IPS DF 6.9 (cell line): ENCODE measurements around the gene TTC28.

Experiments used
- DNase-seq: peaks from one replicate; pipeline ENCODE4 v3.0.0-alpha.2; 2013; ENCODE audit warnings: low read depth, low spot score
- H3K27ac ChIP-seq: one replicate; pipeline ENCODE4 v1.5.1; 2013; ENCODE audit warnings: low read length, control low read depth
- H3K27me3 ChIP-seq: 2 replicates; pipeline ENCODE4 v1.6.1; 2013; ENCODE audit warnings: mild to moderate bottlenecking, low read length; ENCODE audit not compliant: control insufficient read depth, insufficient read depth
- H3K36me3 ChIP-seq: 2 replicates; pipeline ENCODE4 v1.6.1; 2013; ENCODE audit warnings: low read length; ENCODE audit not compliant: control insufficient read depth, insufficient read depth
- H3K4me1 ChIP-seq: 2 replicates; pipeline ENCODE4 v1.6.1; 2013; ENCODE audit warnings: low read length; ENCODE audit not compliant: control insufficient read depth, insufficient read depth
- H3K4me3 ChIP-seq: 2 replicates; pipeline ENCODE4 v1.5.1; 2013; ENCODE audit warnings: mild to moderate bottlenecking, low read length
- H3K9me3 ChIP-seq: 2 replicates; pipeline ENCODE4 v1.6.1; 2013; ENCODE audit warnings: low read length, inconsistent platforms; ENCODE audit not compliant: control insufficient read depth, insufficient read depth
- WGBS: extraction: QIAGEN DNeasy Blood & Tissue Kit; methylation state at CpG from one replicate; pipeline ENCODE4 v1.1.7; 2013; ENCODE audit warnings: mixed read lengths, missing lambda C conversion rate; ENCODE audit not compliant: insufficient read length, insufficient coverage; 5-methylcytosine and 5-hydroxymethylcytosine counted together

The TTC28 gene

DNA sequence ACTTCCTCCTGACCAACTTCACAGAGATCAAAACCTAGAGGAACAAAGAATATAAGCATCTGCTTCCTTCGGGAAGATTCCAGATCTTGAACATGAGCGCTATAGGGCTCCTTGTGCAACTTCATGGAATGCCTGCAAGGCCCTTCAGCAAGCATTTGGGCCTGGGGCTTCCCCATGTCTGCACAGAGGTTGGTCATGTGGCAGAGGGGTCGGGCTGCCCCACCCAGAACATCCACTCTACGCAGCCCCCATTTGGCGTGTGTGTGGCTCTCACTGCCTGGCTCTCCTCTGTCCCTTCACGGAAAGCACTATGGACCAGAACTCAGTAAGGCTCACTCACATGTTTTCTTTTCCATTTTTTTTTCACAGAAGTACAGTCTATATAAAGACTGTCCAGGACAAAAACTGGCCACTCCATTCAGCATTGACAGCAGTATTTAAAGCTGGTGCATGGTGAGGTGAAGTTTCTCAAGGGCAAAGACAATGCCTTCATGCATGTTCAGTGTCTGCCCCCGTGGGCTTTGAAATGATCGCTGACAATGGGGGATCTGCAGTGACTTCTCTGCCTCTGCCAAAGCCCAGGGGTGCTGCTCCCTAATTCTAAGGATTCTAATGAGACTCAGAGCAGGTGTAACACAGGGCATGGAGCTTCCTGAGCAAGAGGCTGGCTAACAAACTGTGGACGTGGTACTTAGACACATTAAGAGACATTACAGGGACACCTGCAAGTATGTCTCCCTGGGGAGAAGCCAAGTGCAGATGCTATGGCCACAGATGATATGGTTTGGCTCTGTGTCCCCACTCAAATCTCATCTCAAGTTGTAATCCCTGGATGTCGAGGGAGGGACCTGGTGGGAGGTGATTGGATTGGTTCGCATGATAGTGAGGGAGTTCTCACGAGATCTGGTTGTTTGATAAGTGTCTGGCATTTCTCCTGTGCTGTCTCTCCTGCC is 694.0 kb downstream of the TTC28 start:
- WGBS: no CpG with 5 or more reads among the region's 12 CpGs
- no peak overlapping the region for H3K4me3 ChIP-seq
- DNase-seq: no peak
- H3K4me1 ChIP-seq: peaks cover 3% of the 10 kb centered on the region; the same call in 1 of the 2 replicates
- no peaks in the 10 kb centered on the region for H3K9me3 ChIP-seq
- H3K27ac ChIP-seq: no peak overlapping the region
- no peaks in the 10 kb centered on the region for H3K36me3 ChIP-seq
- no peaks in the 10 kb centered on the region for H3K27me3 ChIP-seq

DNA sequence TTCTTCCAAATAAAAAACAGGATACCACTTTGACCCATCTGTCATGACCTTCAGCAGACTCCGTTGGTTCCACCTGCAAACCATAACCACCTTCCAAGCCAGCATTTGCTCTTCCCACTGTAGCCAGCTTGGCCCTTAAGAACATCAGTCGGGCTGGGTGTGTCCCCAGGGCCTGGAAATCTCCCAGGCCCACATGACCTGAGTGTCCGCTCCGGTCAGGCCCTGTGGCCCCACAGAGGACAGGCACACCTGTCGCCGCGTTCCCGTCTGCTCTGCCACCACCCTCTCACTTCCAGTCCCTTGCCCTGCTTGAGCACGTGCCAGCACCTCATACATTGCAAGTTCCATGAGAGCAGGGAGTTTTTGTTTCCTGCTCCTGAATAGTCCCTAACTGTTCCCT is 694.9 kb downstream of the TTC28 start:
- Histone ChIP-seq H3K9me3 (no peaks in the 10 kb centered on the region), H3K36me3 (no peaks in the 10 kb centered on the region), H3K27me3 (no peaks in the 10 kb centered on the region), H3K4me3 (no peak overlapping the region), H3K4me1 (peaks cover 5% of the 10 kb centered on the region), H3K27ac (no peak overlapping the region)
- WGBS: no CpG with 5 or more reads among the region's 9 CpGs
- no peak for DNase-seq

GRCh38 chr22:27984001-27984695 is 695.5 kb downstream of the TTC28 start:
- Histone ChIP-seq H3K4me1 (peaks cover 5% of the 10 kb centered on the region), H3K27ac (no peak overlapping the region), H3K4me3 (no peak overlapping the region), H3K36me3 (no peaks in the 10 kb centered on the region), H3K9me3 (no peaks in the 10 kb centered on the region), H3K27me3 (no peaks in the 10 kb centered on the region)
- DNase-seq: no peak
- no CpG with 5 or more reads among the region's 10 CpGs for WGBS

- H3K36me3 ChIP-seq: no peaks in the 10 kb centered on the region
- no CpG with 5 or more reads among the region's 15 CpGs for WGBS
- H3K27ac ChIP-seq: no peak overlapping the region
- no peak for DNase-seq
- H3K27me3 ChIP-seq: no peaks in the 10 kb centered on the region
- no peaks in the 10 kb centered on the region for H3K9me3 ChIP-seq
- H3K4me1 ChIP-seq: peaks cover 5% of the 10 kb centered on the region
- H3K4me3 ChIP-seq: no peak overlapping the region
Observed at GRCh38 chr22:27983361-27983791, 696.3 kb downstream of the TTC28 start.

DNA sequence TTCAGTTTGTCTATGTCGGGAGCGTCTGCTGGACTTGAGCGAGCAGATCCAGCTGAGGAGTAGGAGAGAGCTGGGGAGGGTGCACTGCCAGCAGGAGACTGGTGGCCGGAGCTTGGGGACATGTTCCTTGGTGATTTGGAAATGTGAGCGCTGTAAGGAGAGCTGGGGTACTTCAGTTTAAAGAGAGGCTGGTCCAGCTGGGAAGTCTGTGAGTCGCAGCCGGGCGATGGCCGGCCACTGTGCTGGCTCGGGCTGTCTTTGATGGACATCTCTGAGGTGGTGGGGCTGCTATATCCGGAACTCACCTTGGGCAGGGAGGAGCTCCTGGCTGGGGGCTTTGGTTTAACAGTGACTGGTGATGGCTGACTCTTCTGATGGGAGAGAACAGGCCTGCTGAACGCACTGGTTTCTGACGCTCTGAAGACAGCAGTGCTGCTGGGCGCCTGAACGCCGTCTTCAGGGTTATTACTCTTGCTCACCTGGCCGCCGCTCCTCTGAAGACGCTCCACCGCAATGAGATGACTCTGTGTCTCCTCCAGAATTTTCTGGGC is 696.9 kb downstream of the TTC28 start:
- H3K4me1 ChIP-seq: peaks cover 5% of the 10 kb centered on the region
- no peaks in the 10 kb centered on the region for H3K36me3 ChIP-seq
- no peaks in the 10 kb centered on the region for H3K27me3 ChIP-seq
- H3K4me3 ChIP-seq: no peak overlapping the region
- DNase-seq: no peak
- WGBS: no CpG with 5 or more reads among the region's 20 CpGs
- H3K9me3 ChIP-seq: no peaks in the 10 kb centered on the region
- no peak overlapping the region for H3K27ac ChIP-seq

DNA sequence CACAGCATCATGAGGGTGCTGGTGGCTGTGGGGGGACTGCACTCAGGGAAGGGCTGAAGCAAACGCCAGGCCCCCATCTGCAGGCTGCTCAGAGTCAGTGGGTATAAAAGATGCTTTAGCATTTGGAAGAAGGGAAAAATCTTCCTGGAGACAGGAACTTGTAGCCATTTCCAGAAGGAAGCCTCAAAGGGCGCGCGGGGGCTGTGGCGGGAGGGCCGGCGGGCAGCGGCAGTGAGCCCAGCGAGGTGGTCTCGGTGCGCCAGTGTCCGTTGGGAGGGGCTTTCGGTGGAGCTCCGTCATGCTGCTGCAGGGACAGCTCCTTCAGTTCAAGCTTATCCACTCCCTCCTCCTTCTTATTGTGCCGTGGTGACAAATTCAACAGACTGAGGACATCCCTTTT is 697.5 kb downstream of the TTC28 start:
- no peak for DNase-seq
- Histone ChIP-seq H3K27me3 (no peaks in the 10 kb centered on the region), H3K27ac (no peak overlapping the region), H3K9me3 (no peaks in the 10 kb centered on the region), H3K36me3 (no peaks in the 10 kb centered on the region), H3K4me3 (no peak overlapping the region), H3K4me1 (peaks cover 5% of the 10 kb centered on the region)
- no CpG with 5 or more reads among the region's 15 CpGs for WGBS

DNA sequence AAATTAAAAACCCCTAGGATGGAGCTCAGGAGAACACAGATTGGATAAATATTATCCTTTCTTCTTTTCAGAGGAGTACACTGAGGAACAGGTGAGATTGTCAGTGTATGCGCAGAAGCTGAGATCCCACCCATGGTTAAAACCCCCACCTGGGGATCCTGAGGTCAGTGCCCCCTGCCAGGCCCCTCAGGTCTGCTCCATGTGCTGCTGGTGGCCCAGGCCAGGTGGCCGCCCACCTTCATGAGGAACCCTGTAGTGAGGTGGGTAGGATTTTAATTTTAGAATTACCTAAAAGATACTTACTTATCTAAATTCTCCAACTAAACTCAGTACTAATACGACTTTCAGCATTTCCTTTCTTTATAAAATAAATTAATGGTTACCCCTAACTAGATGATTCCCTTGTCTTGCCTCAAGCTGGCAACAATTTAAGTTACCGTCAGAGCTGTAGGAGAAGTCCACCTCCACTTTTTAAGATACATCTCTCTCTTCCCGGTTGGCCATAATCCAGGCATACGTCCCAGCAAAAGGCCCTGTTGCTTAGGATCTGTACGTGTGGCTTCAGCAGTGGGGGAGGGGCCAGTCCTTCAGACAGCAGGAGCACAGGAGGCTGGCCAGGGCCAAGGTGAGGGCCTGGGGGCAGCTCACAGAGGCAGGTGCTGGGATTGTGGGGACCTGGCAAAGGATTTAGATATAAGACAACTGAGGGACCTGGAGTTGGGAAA is 699.1 kb downstream of the TTC28 start:
- DNase-seq: no peak
- peaks cover 5% of the 10 kb centered on the region for H3K4me1 ChIP-seq
- H3K9me3 ChIP-seq: no peaks in the 10 kb centered on the region
- no peak overlapping the region for H3K27ac ChIP-seq
- WGBS: no CpG with 5 or more reads among the region's 7 CpGs
- H3K4me3 ChIP-seq: no peak overlapping the region
- H3K36me3 ChIP-seq: no peaks in the 10 kb centered on the region
- H3K27me3 ChIP-seq: no peaks in the 10 kb centered on the region

DNA sequence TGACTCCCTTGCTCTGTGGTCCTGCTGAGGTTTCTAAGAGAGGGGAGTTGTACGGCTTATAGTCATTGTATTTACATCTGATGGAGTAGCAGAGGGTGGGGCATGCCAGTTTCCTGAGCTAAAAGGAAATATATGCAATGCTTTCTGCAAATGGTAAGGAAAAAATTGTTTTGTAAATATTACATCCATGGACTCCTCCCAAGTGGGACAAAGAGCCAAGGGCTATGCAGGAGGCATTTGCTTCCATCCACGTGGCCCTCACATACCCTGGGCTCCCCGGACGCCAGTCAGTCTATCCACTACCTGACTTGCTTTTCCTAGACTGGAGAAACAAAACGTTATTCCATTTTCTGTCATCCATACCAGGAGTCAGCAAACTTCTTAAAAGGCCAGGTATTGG is 700.8 kb downstream of the TTC28 start:
- no peaks in the 10 kb centered on the region for H3K36me3 ChIP-seq
- WGBS: no CpG with 5 or more reads among the region's 5 CpGs
- H3K4me1 ChIP-seq: peaks cover 5% of the 10 kb centered on the region
- no peak for DNase-seq
- no peaks in the 10 kb centered on the region for H3K27me3 ChIP-seq
- no peak overlapping the region for H3K4me3 ChIP-seq
- no peaks in the 10 kb centered on the region for H3K9me3 ChIP-seq
- H3K27ac ChIP-seq: no peak overlapping the region

DNA sequence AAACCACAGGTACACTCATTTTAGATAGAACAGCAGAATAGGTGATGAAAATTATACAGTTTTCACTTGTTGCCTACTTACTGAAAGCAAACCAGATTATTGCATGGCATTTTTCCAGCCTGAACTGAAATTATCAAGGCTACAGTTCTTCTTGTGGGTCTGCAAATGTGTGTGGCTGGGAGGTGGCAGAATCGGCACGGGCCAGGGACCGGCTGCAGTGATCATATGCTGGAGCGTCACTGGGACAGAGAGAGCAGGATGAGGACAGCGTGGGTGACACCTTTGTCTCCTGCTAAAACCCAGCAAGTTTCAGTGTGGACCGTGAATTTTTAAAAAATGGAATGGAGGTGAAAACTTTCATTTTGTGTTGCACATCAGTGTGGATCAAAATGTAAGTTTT is 701.3 kb downstream of the TTC28 start:
- Histone ChIP-seq H3K9me3 (no peaks in the 10 kb centered on the region), H3K4me3 (no peak overlapping the region; the same call in 1 of the 2 replicates), H3K36me3 (no peaks in the 10 kb centered on the region), H3K27me3 (no peaks in the 10 kb centered on the region), H3K4me1 (peaks cover 5% of the 10 kb centered on the region), H3K27ac (no peak overlapping the region)
- WGBS: no CpG with 5 or more reads among the region's 6 CpGs
- no peak for DNase-seq

GRCh38 chr22:27976586-27976985 is 703.1 kb downstream of the TTC28 start:
- Histone ChIP-seq H3K36me3 (no peaks in the 10 kb centered on the region), H3K4me1 (peaks cover 5% of the 10 kb centered on the region), H3K27ac (no peak overlapping the region), H3K27me3 (no peaks in the 10 kb centered on the region), H3K4me3 (no peak overlapping the region), H3K9me3 (no peaks in the 10 kb centered on the region)
- no CpG with 5 or more reads among the region's 3 CpGs for WGBS
- DNase-seq: no peak
